ENCODE measurements around the gene RAB43. TPM values are rescaled to one million over a fixed set of nuclear protein-coding genes. Genes with fewer than 3 reads are reported as not detected.

RAB43 gene
- polyA plus RNA-seq, 1 donor from 2014 or later = 0.57 TPM

DNA sequence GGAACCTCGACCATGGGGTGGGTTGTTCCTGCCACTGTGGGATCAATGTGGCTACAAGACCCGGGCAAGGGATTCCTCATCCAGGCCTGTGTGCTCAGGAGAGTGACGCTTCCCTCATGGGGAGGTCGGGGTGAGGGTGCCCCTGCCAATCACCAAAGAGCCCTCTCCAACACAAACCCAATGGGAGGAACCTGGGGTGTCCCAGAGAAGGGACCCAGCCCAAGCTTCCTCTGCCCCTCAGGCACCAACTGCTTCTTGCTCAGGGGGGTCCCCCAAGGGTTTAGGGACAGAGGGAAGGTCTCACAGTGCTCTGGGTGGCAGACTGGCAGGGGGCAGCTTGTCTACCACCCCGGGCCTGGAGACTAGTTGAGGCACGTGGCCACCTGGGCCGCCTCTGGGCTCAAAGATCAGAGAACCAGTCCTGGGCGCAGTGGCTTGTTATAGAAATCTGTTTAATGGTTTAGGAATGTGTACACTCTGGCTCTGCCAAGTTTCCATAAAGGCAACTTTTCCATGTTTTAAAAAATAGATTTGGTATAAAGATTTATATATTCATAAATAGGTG, 34.4 kb downstream of the RAB43 start:
- Histone ChIP-seq H4K20me1 (ENCODE audit: insufficient read depth) (no peaks in the 10 kb centered on the region), H3K27me3 (ENCODE audit: insufficient read depth, low read depth, low read length) (no peaks in the 10 kb centered on the region), H3K27ac (ENCODE audit: low read length) (no peak overlapping the region), H3K79me2 (replicated peaks; ENCODE audit: insufficient read depth, low read length) (no peaks in the 10 kb centered on the region), H2AFZ (ENCODE audit: low read depth, low read length) (no peak overlapping the region), H3K9me2 (ENCODE audit: insufficient read depth, low read length) (no peaks in the 10 kb centered on the region), H3F3A (ENCODE audit: insufficient read depth, low read length, poor library complexity, severe bottlenecking) (no peaks in the 10 kb centered on the region), H3K4me2 (ENCODE audit: low read length) (no peak overlapping the region), H3K9ac (ENCODE audit: low read length) (no peak overlapping the region), H3K4me3 (ENCODE audit: low read length) (no peak overlapping the region), H3K36me3 (ENCODE audit: insufficient read depth, low read length) (no peaks in the 10 kb centered on the region), H3K9me3 (ENCODE audit: low read length) (no peaks in the 10 kb centered on the region)
- TF ChIP-seq REST (IDR thresholded peaks at IDR 0.05; ENCODE audit: borderline replicate concordance) (no peak), POLR2AphosphoS5 (IDR thresholded peaks at IDR 0.05) (no peak), MXI1 (conservative IDR thresholded peaks at IDR 0.05; ENCODE audit: poor library complexity, severe bottlenecking) (no peak), EP300 (conservative IDR thresholded peaks at IDR 0.05; ENCODE audit: poor library complexity, severe bottlenecking) (no peak), RAD21 (conservative IDR thresholded peaks at IDR 0.05) (no peak), TAF1 (IDR thresholded peaks at IDR 0.05; ENCODE audit: low read depth) (no peak), SMC3 (conservative IDR thresholded peaks at IDR 0.05; ENCODE audit: poor library complexity) (no peak), EZH2 (IDR thresholded peaks at IDR 0.05; ENCODE audit: borderline replicate concordance, insufficient read depth, low read length, poor library complexity, severe bottlenecking) (no peak)
- TF ChIP-seq, protein P1, sequence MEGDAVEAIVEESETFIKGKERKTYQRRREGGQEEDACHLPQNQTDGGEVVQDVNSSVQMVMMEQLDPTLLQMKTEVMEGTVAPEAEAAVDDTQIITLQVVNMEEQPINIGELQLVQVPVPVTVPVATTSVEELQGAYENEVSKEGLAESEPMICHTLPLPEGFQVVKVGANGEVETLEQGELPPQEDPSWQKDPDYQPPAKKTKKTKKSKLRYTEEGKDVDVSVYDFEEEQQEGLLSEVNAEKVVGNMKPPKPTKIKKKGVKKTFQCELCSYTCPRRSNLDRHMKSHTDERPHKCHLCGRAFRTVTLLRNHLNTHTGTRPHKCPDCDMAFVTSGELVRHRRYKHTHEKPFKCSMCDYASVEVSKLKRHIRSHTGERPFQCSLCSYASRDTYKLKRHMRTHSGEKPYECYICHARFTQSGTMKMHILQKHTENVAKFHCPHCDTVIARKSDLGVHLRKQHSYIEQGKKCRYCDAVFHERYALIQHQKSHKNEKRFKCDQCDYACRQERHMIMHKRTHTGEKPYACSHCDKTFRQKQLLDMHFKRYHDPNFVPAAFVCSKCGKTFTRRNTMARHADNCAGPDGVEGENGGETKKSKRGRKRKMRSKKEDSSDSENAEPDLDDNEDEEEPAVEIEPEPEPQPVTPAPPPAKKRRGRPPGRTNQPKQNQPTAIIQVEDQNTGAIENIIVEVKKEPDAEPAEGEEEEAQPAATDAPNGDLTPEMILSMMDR (IDR thresholded peaks at IDR 0.05; ENCODE audit: poor library complexity, severe bottlenecking) = no peak

- no peaks in the 10 kb centered on the region for H3K27me3 ChIP-seq (ENCODE audit: insufficient read depth, low read depth, low read length)
Observed at GRCh38 chr3:129085818-129086217, 35.8 kb downstream of the RAB43 start.

More at GRCh38 chr3:129085818-129086217, 35.8 kb downstream of the RAB43 start:
- Histone ChIP-seq H3K9me3 (ENCODE audit: low read length) (no peaks in the 10 kb centered on the region), H3K4me2 (ENCODE audit: low read length) (no peak overlapping the region), H3K4me3 (ENCODE audit: low read length) (no peak overlapping the region), H3K9me2 (ENCODE audit: insufficient read depth, low read length) (no peaks in the 10 kb centered on the region), H4K20me1 (ENCODE audit: insufficient read depth) (no peaks in the 10 kb centered on the region), H3F3A (ENCODE audit: insufficient read depth, low read length, poor library complexity, severe bottlenecking) (no peaks in the 10 kb centered on the region), H3K79me2 (replicated peaks; ENCODE audit: insufficient read depth, low read length) (no peaks in the 10 kb centered on the region), H2AFZ (ENCODE audit: low read depth, low read length) (no peak overlapping the region), H3K36me3 (ENCODE audit: insufficient read depth, low read length) (no peaks in the 10 kb centered on the region), H3K27ac (ENCODE audit: low read length) (no peak overlapping the region), H3K9ac (ENCODE audit: low read length) (no peak overlapping the region)
- TF ChIP-seq MXI1 (conservative IDR thresholded peaks at IDR 0.05; ENCODE audit: poor library complexity, severe bottlenecking) = no peak
- no peak for TF ChIP-seq SMC3 (conservative IDR thresholded peaks at IDR 0.05; ENCODE audit: poor library complexity)
- TF ChIP-seq TAF1 (IDR thresholded peaks at IDR 0.05; ENCODE audit: low read depth) = no peak
- TF ChIP-seq POLR2AphosphoS5 (IDR thresholded peaks at IDR 0.05) = no peak
- TF ChIP-seq, protein P1 (IDR thresholded peaks at IDR 0.05; ENCODE audit: poor library complexity, severe bottlenecking) = no peak
- no peak for TF ChIP-seq RAD21 (conservative IDR thresholded peaks at IDR 0.05)
- TF ChIP-seq REST (IDR thresholded peaks at IDR 0.05; ENCODE audit: borderline replicate concordance) = no peak
- TF ChIP-seq EZH2 (IDR thresholded peaks at IDR 0.05; ENCODE audit: borderline replicate concordance, insufficient read depth, low read length, poor library complexity, severe bottlenecking) = no peak
- TF ChIP-seq EP300 (conservative IDR thresholded peaks at IDR 0.05; ENCODE audit: poor library complexity, severe bottlenecking) = no peak
